ENCODE data around the gene SLC5A5.

- TF ChIP-seq EZH2phosphoT487 (IDR thresholded peaks at IDR 0.05; ENCODE audit: borderline replicate concordance, low read length): no peak
- TF ChIP-seq, protein P1, sequence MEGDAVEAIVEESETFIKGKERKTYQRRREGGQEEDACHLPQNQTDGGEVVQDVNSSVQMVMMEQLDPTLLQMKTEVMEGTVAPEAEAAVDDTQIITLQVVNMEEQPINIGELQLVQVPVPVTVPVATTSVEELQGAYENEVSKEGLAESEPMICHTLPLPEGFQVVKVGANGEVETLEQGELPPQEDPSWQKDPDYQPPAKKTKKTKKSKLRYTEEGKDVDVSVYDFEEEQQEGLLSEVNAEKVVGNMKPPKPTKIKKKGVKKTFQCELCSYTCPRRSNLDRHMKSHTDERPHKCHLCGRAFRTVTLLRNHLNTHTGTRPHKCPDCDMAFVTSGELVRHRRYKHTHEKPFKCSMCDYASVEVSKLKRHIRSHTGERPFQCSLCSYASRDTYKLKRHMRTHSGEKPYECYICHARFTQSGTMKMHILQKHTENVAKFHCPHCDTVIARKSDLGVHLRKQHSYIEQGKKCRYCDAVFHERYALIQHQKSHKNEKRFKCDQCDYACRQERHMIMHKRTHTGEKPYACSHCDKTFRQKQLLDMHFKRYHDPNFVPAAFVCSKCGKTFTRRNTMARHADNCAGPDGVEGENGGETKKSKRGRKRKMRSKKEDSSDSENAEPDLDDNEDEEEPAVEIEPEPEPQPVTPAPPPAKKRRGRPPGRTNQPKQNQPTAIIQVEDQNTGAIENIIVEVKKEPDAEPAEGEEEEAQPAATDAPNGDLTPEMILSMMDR (IDR thresholded peaks at IDR 0.05; ENCODE audit: low read depth, low read length, poor library complexity, severe bottlenecking): no peak
These were observed 28.4 kb upstream of the SLC5A5 start for GRCh38 chr19:17843292-17843827.

All from DOHH2 (cell line).